Renal cortex interstitium (tissue), 3 donors: ENCODE data around the gene ENDOV. TPM values are rescaled to one million over a fixed set of nuclear protein-coding genes. Genes with fewer than 3 reads are reported as not detected.

Experiments
- polyA plus RNA-seq, 3 donors: library from polyadenylated mRNA; unstranded; fragments of 120-200 nt; gene quantifications; one replicate each; pipeline ENCODE4 v1.2.1, GENCODE V29; 2013; ENCODE audit not compliant: insufficient read length in 3 of 3

Gene ENDOV
- polyA plus RNA-seq, 3 donors: 28.7 to 40.9 (median 34.6) TPM

Other genes with a start within 250 kb of the ENDOV start
- gene CARD14, start 245.1 kb upstream of the ENDOV start, polyA plus RNA-seq: 1 to 10 TPM in 1 of 3 donors, under 1 TPM in 2; 0.75 to 2.3 (median 0.92) TPM
- 10 to 100 TPM; 31.1 to 57.1 (median 37.0) TPM for gene SGSH, start 194.8 kb upstream of the ENDOV start, polyA plus RNA-seq
- gene SLC26A11, start 194.7 kb upstream of the ENDOV start, polyA plus RNA-seq: 10 to 100 TPM; 22.0 to 33.8 (median 25.1) TPM
- gene RNF213, start 154.3 kb upstream of the ENDOV start, polyA plus RNA-seq: 100 to 1,000 TPM in 1 of 3 donors, 10 to 100 TPM in 2; 62.4 to 112 (median 71.0) TPM
- gene NPTX1, start 61.4 kb downstream of the ENDOV start, polyA plus RNA-seq: 1 to 10 TPM in 2 of 3 donors, under 1 TPM in 1; 0.98 to 1.2 (median 1.1) TPM
- 10 to 100 TPM; 17.2 to 22.5 (median 21.4) TPM for gene RPTOR, start 129.7 kb downstream of the ENDOV start, polyA plus RNA-seq